Measurements from ENCODE around the gene FALEC. TPM values are rescaled to one million over a fixed set of nuclear protein-coding genes. Genes with fewer than 3 reads are reported as not detected.

FALEC gene
- total and polyA plus RNA-seq, 9 of the 15 experiments (the other 6 are each of a cell fraction or from before 2014, with no cell fraction given), result 0.15 to 1.8 (median 0.53) TPM; not detected in 5

DNA sequence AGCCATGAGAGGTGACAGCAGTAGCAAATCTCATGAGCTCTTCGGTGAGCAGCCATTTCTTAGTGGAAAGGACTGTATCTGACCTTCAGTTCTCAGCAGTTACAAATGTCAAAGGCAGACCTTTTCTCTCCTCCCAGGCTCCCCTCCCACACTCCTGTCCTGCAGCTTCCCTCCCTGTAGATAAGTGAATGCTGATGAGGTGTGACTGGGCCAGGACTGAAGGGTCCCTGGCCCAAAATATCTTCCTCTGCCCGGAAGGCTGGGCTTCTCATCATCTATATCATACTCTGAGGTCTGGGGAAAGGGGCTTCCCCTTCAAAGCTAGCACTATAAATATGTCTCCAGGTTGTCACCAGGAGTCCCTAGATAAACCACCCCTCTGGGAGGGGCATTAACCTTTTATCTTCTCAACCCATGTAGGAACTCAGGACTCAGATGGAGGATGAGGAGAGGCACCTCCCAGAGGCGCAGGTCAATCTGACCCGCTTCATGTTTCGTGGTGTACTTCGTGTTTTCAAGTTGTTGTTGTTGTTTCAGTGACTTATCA lies 30.0 kb downstream of the FALEC start (continued):
- TF ChIP-seq, protein P1, sequence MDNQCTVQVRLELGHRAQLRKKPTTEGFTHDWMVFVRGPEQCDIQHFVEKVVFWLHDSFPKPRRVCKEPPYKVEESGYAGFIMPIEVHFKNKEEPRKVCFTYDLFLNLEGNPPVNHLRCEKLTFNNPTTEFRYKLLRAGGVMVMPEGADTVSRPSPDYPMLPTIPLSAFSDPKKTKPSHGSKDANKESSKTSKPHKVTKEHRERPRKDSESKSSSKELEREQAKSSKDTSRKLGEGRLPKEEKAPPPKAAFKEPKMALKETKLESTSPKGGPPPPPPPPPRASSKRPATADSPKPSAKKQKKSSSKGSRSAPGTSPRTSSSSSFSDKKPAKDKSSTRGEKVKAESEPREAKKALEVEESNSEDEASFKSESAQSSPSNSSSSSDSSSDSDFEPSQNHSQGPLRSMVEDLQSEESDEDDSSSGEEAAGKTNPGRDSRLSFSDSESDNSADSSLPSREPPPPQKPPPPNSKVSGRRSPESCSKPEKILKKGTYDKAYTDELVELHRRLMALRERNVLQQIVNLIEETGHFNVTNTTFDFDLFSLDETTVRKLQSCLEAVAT (IDR thresholded peaks at IDR 0.05), result peak in 1 of 2 experiments; percentile 25; a peak in 1 of 4 replicates
- TF ChIP-seq CBFA2T2 (conservative IDR thresholded peaks at IDR 0.05) (peak; percentile 98), BCOR (IDR thresholded peaks at IDR 0.05) (peak; percentile 48; the same call in 1 of the 2 replicates), DIDO1 (tag; IDR thresholded peaks at IDR 0.05; ENCODE audit: low read depth) (no peak), CBX8 (IDR thresholded peaks at IDR 0.05; ENCODE audit: borderline replicate concordance, extremely low read depth, low read depth, low read length, poor library complexity, severe bottlenecking) (no peak), BDP1 (IDR thresholded peaks at IDR 0.05; ENCODE audit: insufficient read depth, insufficient read length) (no peak), RBM25 (IDR thresholded peaks at IDR 0.05; ENCODE audit: low read depth, low read length, severe bottlenecking) (no peak), ZNF146 (CRISPR knock-in tag; IDR thresholded peaks at IDR 0.05; ENCODE audit: unreplicated experiment) (no peak), PTRF (tag; IDR thresholded peaks at IDR 0.05) (no peak), FOXP1 (CRISPR knock-in tag; IDR thresholded peaks at IDR 0.05) (0 out of 2 replicates have a peak, but pooled peaks have one; percentile 33), ELF2 (CRISPR knock-in tag; IDR thresholded peaks at IDR 0.05) (no peak), ZNF785 (CRISPR knock-in tag; IDR thresholded peaks at IDR 0.05) (no peak), ZNF175 (CRISPR knock-in tag; IDR thresholded peaks at IDR 0.05; ENCODE audit: low read depth) (no peak), CBX1 (IDR thresholded peaks at IDR 0.05; ENCODE audit: low read depth) (no peak), ZBTB17 (CRISPR knock-in tag; IDR thresholded peaks at IDR 0.05) (no peak)
- TF ChIP-seq, protein P2, sequence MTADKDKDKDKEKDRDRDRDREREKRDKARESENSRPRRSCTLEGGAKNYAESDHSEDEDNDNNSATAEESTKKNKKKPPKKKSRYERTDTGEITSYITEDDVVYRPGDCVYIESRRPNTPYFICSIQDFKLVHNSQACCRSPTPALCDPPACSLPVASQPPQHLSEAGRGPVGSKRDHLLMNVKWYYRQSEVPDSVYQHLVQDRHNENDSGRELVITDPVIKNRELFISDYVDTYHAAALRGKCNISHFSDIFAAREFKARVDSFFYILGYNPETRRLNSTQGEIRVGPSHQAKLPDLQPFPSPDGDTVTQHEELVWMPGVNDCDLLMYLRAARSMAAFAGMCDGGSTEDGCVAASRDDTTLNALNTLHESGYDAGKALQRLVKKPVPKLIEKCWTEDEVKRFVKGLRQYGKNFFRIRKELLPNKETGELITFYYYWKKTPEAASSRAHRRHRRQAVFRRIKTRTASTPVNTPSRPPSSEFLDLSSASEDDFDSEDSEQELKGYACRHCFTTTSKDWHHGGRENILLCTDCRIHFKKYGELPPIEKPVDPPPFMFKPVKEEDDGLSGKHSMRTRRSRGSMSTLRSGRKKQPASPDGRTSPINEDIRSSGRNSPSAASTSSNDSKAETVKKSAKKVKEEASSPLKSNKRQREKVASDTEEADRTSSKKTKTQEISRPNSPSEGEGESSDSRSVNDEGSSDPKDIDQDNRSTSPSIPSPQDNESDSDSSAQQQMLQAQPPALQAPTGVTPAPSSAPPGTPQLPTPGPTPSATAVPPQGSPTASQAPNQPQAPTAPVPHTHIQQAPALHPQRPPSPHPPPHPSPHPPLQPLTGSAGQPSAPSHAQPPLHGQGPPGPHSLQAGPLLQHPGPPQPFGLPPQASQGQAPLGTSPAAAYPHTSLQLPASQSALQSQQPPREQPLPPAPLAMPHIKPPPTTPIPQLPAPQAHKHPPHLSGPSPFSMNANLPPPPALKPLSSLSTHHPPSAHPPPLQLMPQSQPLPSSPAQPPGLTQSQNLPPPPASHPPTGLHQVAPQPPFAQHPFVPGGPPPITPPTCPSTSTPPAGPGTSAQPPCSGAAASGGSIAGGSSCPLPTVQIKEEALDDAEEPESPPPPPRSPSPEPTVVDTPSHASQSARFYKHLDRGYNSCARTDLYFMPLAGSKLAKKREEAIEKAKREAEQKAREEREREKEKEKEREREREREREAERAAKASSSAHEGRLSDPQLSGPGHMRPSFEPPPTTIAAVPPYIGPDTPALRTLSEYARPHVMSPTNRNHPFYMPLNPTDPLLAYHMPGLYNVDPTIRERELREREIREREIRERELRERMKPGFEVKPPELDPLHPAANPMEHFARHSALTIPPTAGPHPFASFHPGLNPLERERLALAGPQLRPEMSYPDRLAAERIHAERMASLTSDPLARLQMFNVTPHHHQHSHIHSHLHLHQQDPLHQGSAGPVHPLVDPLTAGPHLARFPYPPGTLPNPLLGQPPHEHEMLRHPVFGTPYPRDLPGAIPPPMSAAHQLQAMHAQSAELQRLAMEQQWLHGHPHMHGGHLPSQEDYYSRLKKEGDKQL (CRISPR knock-in tag; IDR thresholded peaks at IDR 0.05; ENCODE audit: borderline replicate concordance), result no peak
- TF ChIP-seq, protein P3, sequence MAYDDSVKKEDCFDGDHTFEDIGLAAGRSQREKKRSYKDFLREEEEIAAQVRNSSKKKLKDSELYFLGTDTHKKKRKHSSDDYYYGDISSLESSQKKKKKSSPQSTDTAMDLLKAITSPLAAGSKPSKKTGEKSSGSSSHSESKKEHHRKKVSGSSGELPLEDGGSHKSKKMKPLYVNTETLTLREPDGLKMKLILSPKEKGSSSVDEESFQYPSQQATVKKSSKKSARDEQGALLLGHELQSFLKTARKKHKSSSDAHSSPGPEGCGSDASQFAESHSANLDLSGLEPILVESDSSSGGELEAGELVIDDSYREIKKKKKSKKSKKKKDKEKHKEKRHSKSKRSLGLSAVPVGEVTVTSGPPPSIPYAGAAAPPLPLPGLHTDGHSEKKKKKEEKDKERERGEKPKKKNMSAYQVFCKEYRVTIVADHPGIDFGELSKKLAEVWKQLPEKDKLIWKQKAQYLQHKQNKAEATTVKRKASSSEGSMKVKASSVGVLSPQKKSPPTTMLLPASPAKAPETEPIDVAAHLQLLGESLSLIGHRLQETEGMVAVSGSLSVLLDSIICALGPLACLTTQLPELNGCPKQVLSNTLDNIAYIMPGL (CRISPR knock-in tag; IDR thresholded peaks at IDR 0.05), result 0 out of 2 replicates have a peak, but pooled peaks have one; percentile 54
- TF ChIP-seq, protein P4, sequence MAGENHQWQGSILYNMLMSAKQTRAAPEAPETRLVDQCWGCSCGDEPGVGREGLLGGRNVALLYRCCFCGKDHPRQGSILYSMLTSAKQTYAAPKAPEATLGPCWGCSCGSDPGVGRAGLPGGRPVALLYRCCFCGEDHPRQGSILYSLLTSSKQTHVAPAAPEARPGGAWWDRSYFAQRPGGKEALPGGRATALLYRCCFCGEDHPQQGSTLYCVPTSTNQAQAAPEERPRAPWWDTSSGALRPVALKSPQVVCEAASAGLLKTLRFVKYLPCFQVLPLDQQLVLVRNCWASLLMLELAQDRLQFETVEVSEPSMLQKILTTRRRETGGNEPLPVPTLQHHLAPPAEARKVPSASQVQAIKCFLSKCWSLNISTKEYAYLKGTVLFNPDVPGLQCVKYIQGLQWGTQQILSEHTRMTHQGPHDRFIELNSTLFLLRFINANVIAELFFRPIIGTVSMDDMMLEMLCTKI (IDR thresholded peaks at IDR 0.05; ENCODE audit: partially characterized antibody), result no peak

Measured in K562 (cell line).